ENCODE measurements around the gene DPP6.

DPP6 gene

DNA sequence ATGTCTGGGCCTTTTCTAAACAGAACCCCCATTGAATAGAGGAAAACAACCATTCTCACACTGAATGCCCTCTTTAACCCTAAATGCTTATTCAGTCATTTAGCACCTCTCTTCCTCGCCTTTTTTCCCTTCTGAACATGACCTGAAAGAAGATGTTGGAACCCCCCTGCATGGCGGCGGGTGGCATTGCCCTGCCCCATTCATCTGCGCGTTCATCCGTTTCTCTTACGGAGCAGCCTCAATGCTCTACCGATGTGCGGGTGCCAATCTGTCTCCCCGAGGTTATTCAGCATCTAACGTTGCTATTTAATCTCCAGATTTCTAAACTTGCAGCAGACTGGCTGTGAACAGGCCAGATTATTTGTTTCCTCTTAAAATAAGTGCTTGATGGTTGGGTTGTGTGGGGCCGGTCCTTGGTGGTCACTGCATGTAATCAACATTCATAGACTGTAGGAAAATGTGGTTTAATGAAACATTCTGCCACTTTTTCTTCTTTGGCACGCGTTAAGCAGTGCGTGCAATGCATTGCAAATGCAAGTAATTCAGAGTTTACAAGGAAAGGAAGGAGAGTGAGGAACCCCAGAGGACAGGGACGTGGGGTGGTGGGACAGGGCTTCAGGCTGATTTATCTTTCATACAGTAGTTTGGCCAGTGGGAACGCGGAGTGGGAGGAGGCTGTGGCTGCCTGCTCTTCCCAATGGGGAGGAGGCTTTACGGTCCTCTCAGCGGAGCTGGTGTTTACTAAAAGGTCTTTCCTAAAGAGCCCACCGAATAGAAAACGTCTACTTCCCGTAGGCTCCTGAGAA, 286.7 kb downstream of the DPP6 start:
- DNase-seq (ENCODE audit: low read depth in 2 of 2) = no peak

DNA sequence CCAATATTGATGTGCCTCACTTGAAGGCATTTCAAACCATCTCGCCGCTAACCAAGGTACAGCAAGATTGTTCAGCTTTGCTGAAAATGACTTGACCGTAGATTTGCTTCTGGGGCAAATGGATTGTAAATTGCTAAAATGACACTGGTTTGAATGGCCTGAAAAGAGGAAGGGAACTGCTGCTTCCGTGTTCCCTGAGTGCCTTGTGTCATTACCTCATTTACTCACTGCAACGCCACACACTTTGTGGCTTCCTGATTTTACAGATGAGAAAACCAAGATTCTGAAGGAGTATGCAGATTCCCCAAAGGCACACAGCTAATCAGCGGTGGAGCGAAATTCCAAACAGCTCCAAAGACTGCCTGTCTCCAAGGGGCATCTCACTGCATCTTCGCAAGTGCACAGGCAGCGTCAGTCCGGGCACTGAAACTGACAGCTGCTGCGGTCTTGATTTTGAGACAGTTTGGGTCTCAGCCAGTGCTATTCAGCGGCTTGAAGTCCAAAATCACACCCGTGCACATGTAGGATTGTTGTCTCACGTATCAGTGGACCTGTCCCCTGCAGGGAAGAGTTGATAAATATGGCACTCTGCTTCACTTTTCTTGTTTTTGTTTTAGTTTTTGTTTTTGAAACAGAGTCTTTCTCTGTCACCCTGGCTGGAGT, 290.9 kb downstream of the DPP6 start:
- DNase-seq (ENCODE audit: low read depth in 2 of 2) = no peak

DNA sequence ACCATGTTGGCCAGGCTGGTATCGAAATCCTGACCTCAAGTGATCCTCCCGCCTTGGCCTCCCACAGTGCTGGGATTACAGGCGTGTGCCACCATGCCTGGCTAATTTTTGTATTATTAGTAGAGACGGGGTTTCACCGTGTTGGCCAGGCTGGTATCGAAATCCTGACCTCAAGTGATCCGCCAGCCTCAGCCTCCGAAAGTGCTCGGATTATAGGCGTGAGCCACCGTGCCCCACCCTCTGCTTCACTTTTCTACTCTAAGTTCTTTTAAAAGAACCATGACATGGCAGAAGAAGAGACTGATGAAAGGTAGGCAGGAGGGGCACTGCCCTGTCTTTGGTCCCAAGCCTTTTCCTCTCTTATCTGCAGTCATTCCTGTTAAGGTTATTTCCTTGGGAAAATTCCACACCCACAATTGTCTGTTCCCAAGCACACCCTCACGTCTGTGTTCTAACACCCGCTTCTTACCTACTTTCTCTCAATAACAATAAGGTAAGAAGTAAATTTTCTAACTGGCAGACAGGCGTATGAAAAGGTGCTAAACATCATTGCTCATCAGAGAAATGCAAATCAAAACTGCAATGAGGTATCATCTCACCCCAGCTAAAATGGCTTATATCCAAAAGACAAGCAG, 291.7 kb downstream of the DPP6 start:
- no peak for DNase-seq (ENCODE audit: low read depth in 2 of 2)

DNA sequence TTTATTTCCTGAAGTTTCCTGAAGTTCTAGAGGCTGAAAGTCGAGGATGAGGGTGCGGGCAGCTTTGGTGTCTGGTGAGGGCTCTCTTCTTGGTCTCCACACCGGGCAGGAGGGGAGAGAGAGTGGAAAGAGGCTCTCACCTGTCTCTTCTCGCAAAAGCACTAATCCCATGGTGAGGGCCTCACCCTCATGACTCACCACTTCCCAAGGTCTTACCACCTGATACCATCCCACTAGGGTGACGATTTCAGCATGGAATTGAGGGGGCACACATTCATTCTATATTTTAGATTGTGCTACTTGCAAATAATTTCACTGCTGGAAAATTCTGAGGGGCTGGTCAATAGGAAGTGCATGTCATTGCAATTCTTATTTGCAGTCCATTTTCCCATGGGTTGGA, 292.9 kb downstream of the DPP6 start:
- no peak for DNase-seq (ENCODE audit: low read depth in 2 of 2)

DNA sequence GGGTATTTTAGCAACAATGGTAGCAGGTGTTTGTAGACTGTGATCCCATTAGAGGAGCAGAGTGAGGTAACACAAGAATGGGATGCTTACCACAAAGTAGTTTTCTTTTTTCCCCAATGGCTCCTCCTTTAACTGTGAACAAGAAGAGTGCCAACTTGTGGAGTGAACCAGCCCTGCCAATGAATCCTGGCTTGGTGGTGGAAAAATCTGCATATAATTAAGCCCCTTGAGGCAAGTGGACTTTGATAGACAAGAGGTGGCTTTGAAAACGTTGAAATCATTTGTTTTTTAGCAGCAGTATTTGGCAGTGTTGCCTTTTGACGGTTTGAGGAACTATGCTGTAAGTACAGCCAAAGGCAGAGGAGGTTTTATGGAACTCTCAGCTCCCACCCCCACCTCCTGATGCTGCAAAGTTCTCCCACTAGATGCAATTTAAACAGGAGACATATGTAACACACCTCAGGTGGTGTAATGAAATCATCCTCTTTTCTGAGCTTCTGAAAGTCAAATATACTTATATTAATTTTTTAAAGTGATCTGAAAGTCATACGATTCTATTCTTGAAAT, 295.6 kb downstream of the DPP6 start:
- no peak for DNase-seq (ENCODE audit: low read depth in 2 of 2)

DNA sequence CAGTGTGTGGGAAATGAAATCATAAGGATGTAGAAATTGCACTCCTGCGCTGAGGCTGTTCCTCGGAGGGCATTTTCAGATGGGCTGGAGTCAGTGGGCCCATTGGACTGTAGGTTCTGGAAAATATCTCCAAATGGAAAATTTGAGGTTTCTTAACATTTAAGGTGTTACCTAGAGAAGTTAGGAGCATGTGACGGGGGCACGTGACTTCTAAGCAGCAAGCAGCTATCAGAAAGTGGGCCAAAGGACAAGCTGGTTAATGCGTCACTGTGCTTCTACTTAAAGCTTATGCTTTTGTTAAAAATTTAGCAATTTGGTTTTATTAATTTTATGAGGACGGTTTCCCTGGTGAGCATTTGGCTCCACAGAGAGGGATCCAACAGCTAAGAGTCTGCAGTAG, 298.7 kb downstream of the DPP6 start:
- no peak for DNase-seq (ENCODE audit: low read depth in 2 of 2)

DNA sequence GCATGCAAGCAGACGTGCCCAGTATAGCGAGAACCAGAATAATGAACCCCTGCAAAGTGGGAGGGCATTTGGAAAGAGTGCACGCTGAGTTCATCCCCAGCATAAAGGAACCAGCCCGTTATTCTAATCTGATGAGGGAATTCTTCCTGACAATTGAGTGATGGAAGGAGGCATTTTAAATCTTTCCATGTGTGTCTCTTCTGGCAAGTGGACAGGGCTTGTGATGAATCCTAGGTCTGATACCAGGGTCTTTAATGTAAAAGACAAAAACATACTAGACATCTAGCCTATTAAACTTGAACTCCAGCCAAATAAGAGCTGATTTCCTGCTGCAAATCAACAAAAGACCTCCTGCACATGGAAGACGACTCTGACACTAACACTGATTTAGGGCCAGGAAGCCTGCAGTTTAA, 301.2 kb downstream of the DPP6 start:
- DNase-seq (ENCODE audit: low read depth in 2 of 2) = no peak

DNA sequence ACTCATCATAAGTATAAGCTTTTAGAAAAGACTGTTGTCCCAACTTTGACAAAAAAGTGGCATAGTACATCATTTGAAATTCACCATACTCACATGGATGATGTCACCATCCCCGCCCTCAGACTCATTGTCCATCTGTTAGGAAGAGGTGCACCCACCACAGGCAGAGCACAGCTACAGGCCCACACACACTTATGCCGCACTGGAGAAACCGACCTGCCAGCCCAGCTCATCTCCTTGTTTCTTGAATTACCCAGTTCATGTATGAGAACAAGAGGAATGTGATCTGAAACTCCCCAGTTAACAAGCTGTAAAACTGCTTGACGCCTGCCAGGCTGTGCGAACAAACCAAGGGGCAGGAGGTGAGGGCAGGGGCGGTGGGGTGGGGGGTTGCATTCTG, 312.0 kb downstream of the DPP6 start:
- no peak for DNase-seq (ENCODE audit: low read depth in 2 of 2)

DNA sequence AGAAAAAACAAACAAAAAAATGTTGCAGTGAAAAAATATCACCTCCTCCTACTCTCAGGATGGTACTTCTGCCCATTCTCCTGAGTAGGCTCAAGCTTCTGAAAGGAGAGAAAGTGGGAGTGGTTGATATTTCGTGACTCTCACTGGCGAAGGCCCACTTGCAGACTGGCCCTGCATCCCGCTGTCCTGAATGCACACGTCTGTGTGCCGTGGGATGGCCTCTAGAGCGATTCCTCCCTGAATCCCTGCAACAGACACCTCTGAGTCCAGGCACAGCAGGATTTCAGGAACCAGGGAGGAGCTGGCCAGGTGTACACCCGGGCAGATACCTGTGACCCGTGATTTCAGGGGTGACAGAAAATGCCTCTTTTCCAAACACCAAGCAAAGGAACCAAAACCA, 319.2 kb downstream of the DPP6 start:
- DNase-seq (ENCODE audit: low read depth in 2 of 2) = no peak

DNA sequence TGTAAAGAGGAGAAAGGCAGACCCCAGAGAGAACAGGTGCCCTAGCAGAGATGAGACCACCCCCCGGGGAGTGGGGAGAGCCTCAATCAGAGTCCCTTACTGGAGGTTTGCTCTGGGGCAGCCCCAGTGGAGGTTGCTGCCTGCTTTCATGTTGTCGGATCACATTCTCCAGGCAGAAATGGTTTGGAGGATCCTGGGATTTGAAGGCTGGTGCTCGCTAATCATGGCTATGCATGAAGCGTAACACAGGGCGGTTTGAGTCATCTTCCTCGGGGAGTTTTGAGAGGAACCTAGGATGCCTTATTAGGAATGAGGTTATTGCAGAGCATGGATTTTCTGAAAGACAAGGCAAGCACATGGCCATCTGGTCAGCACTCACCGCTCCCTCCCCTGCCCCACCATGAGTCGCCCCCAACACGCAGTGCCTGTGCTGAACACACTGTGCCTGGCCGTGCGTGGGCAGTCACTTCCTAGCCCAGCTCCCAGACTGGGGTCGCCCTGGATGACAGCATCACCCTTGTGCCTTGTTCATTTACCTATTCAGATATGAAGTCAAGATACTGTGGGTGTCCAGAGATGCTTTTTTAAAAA, 319.9 kb downstream of the DPP6 start:
- DNase-seq (ENCODE audit: low read depth in 2 of 2) = no peak

DNA sequence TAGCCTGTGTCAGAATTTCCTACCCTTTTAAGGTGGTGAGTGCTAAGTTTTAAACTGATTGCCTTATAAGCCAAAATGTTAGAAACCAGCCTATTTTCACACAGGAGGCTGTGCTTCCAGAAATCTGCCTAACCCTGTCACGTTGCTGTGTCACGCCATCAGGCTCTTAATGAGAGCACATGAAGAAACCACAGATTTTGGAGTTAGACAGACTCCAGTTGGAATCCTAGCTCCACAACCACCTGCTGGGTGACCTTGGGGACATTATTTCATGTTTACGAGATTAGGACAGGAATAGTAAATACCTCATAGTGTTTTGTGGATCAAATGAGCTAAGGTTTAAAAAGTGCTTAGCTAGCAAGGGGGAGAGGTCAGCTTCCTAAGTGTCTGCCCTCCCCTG, 321.8 kb downstream of the DPP6 start:
- no peak for DNase-seq (ENCODE audit: low read depth in 2 of 2)

DNA sequence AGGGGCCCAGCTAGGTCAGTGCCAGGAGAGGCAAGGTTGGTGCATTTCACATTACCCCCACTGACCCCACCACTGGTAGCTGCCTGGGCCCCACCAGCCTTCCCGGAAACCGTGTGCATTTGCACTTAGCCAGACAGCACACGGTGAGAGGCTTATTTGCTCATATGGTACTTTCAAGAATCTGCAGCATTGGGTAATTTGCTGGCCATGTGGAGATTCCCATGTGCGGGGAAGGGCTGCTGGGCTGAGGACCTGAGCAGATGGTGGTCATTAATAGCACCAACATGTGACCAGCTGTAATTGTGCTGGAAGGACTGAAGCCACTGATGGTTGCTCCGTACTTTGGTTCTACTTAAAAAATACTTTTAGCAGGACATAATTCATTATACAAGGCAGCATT, 323.8 kb downstream of the DPP6 start:
- DNase-seq (ENCODE audit: low read depth in 2 of 2) = no peak

DNA sequence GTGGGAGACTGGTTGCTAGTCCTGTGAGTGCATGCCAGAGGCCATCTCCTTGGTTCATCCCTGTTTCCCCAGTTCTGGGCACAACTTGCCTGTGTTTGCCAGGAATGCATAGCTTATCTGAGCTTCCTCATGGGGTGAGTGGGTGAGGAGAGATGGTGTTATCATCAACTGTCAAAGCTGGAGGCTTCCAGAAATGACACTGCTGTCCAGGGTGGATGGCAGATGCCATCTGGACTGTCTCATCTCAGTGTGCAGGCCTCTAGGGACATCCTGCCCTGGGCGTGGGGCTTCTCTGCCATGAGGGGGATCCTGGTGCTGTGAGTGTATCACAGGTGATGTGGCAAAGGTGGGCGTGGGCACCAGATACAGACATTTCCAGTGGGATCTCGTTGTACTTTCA, 328.6 kb downstream of the DPP6 start:
- no peak for DNase-seq (ENCODE audit: low read depth in 2 of 2)

DNA sequence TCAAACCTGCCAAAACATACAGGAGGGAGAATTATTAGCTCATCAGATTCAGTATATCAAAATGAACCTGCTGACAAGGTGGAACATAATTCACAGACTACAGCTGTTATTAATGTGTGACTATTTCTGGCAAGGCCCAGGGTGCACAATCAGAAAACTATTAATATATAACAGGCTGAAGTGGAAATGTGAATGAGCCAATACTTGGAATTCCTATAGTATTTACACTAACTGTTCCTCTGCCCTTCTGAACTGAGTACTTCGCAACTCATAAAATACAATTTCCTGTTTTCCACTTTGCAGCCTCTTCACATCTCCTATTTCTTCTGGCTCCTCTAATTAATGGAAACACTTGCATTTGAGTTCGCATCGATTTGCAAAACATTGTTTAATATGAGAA, 330.8 kb downstream of the DPP6 start:
- no peak for DNase-seq (ENCODE audit: low read depth in 2 of 2)

DNA sequence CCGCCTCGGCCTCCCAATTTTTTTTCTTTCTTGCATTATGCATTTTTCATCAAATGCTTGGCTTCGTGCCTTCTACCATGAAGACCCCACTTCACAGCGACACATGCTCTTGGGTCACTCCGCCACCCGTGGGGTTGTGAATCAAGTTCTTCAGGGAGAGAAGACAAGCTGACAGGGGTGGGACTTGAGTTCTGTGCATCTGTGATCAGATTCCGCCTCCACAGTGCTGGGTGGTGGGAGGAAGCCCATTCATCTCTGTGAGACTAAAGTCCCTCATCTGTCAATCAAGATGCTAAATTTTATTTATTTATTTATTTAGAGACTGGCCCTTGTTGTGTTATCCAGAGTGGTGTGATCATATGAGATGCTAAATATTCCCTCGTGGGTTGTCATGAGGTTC, 333.0 kb downstream of the DPP6 start:
- DNase-seq (ENCODE audit: low read depth in 2 of 2) = no peak

DNA sequence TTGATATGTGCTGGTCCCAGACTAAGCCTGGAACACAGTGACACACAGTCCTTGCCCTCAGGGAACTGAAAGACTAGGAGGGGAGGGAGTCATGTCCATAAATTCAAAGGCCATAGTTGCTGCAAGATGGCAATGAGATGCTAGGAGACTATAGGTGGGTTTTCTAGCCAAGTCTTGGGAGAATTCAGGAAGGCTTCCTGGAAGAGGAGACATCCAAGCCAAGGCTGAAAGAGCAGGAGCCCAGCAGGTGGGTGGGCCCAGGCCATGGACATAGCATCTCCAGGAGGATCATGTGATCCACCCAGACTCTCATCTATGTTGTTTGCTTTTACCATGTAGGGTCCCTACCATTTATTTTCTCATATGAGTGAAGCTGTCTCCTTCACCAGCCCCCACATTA, 335.1 kb downstream of the DPP6 start:
- DNase-seq (ENCODE audit: low read depth in 2 of 2) = no peak

DNA sequence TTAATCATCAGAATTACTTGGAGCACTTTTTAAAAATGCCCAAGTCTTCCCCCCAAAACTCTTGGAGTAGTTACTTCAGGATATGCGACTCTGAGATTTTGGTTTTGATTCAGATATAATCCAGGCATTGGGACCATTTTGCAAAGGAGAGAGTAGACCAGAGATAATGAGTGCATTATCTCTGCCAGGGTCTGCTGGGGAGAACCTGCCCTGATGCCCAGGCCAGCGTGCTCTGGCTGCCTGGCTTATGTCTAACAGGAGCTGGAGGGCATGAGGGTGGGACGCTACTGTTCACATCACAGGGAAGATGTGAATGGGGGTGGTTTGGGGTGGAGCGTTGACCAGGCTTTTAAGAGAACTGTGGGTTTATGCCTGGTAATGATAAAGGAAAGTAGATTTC, 336.2 kb downstream of the DPP6 start:
- no peak for DNase-seq (ENCODE audit: low read depth in 2 of 2)

DNA sequence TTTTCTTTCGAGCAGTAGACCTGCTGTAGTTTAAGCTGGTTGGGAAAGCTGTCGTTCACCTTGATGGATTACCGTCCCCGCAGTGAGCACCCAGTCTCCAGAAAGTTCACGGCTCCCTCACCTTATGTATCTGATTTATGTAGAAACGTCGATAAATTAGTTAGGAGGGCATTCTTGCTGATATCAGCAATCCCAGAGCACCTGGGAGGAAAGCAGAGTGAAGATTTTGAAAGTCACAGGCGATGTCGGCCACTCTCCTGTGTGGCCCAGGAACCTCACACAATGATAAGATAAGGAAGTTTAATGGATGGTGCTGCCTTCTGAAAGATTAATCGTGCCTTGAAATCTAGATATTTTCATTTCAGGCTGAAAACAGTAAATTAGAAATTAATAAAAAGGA, 336.8 kb downstream of the DPP6 start:
- DNase-seq (ENCODE audit: low read depth in 2 of 2) = no peak

DNA sequence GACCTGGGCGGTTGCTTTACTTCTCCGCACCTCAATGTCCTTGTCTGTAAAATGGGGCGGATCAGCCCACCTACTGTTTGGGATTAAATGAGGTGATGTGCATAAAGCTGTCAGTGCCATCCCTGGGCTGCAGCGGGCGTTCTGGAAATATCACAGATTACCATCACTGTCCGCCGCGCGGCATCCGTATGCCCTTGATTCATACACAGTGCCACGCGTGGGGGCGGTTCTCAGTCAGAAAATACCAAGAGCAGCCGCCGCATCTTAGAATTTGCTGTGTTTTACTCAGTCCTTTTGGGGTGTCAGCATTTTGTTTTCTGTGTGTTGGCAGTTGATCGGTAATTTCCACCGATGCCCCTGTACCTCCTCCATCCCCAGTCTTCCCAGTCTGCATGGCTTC, 338.8 kb downstream of the DPP6 start:
- no peak for DNase-seq (ENCODE audit: low read depth in 2 of 2)

DNA sequence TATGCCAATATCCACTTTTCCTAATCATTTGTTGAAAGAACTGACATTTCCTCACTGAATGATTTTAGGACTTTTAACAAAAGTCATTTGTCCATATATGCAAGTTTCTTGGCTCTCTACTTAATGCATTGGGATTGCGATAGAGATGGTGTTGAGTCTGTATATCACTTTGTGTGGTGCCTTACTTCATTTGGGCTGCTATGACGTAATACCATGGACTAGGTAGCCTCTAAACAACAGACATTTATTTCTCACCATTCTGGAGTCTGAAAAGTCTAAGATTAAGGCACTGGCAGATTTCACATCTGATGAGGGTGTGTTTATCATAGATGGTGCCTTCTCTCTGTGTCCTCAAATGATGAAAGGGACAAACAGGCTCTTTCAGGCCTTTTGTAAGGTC, 342.6 kb downstream of the DPP6 start:
- no peak for DNase-seq (ENCODE audit: low read depth in 2 of 2)

DNA sequence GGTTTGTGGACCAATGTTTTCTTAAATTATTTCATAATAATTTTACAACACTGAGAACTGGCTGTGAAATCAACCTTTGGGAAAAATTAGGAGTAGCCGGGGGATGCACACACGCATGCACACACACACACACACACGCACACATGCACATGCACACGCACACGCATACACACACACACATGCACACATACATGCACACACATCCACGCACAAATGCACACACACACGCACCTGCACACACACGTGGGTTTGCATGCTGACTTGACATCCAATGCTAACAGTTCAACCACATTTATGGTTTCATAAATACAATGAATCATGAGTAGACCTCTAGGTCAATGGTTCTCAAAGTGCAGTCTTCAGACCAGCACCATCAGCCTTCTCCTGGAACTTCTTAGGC, 354.1 kb downstream of the DPP6 start:
- no peak for DNase-seq (ENCODE audit: low read depth in 2 of 2)

DNA sequence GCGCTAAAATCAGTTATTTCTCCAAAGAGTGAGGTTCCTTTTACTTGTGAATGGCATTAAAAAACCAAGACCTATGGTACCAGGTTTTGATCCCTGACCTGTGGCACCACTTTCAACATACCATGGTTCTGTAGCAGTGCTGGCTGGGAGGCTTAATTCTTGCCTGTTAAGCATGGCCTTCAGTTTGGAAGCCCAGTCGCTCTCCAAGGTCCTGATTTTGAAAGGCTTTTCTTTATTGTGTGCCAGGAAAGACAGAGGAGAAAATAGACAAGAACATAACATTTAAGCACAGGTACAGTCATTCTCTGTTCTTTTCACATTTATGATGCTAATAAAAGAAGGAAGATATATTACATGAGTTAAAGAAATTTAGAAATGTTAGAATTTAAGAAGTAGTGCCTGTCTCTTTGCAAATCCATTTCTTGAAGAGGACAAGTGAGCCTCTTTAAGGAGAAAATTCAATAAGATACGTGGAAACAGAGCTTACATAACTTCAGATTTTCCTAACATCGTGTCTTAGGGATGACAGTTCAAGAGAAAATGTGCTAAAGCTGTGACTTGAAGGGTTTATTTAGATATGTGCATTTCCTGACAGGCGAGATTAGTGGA, 357.6 kb downstream of the DPP6 start:
- no peak for DNase-seq (ENCODE audit: low read depth in 2 of 2)

Measured in fibroblast of skin of left biceps (primary cell).